ENCODE data around the gene CDIPT. TPM values are rescaled to one million over a fixed set of nuclear protein-coding genes. Genes with fewer than 3 reads are reported as not detected.

Gene CDIPT
- total RNA-seq, 1 donor from 2014 or later = 75.4 TPM

DNA sequence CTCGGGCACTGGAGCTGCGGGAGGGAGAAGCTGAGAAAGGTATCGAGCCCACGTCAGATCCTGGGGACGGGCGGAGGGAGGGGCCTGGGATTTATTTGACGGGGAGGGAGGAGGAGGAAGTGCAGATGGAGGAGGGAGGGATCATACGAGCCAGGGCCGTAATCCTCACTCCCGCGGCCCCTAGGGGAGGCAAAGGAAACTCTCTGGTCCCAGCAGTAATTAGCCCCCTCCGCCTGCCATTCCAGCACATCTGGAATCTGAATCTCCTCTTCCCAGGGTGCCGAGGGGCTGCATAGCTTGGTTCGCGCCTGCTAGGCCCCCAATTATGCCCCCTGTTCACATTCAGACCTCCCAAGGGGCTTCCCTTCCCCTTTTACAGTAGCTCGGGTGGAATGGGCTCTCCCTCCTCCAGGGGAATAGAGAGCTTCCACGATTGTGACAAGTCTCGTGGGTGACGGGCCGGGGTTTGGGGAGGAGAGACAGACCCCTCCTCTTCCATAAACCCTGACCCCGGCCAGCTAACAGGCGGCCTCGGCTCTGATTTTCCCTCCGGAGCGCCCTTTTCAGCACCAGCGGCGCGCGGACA is 36.6 kb upstream of the CDIPT start, which contains the start of gene SEZ6L2:
SEZ6L2 (minus strand) TSS at position 35 of the 586 bp plus-strand sequence. CDS start 531 bp downstream, outside the sequence.
- DNase-seq (peak; percentile 79), ATAC-seq (peak; percentile 86)
- intact Hi-C loops (cut with DNase I) = no loop called here
- Histone ChIP-seq H3K9me3 (no peaks in the 10 kb centered on the region), H3K36me3 (no peaks in the 10 kb centered on the region), H3K27me3 (ENCODE audit: low read depth) (peaks cover 24% of the 10 kb centered on the region), H3K4me3 (peak within 1 kb of the TSS; percentile 71), H3K4me1 (peaks cover 13% of the 10 kb centered on the region), H3K27ac (peak within 1 kb of the TSS; percentile 41)
- TF ChIP-seq, protein P1, sequence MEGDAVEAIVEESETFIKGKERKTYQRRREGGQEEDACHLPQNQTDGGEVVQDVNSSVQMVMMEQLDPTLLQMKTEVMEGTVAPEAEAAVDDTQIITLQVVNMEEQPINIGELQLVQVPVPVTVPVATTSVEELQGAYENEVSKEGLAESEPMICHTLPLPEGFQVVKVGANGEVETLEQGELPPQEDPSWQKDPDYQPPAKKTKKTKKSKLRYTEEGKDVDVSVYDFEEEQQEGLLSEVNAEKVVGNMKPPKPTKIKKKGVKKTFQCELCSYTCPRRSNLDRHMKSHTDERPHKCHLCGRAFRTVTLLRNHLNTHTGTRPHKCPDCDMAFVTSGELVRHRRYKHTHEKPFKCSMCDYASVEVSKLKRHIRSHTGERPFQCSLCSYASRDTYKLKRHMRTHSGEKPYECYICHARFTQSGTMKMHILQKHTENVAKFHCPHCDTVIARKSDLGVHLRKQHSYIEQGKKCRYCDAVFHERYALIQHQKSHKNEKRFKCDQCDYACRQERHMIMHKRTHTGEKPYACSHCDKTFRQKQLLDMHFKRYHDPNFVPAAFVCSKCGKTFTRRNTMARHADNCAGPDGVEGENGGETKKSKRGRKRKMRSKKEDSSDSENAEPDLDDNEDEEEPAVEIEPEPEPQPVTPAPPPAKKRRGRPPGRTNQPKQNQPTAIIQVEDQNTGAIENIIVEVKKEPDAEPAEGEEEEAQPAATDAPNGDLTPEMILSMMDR (IDR thresholded peaks at IDR 0.05) = no peak

- H3K27ac ChIP-seq = no peak overlapping the region
- intact Hi-C loops (cut with DNase I) = no loop called here
- peaks cover 13% of the 10 kb centered on the region for H3K4me1 ChIP-seq
- H3K4me3 ChIP-seq = peak overlapping the region; percentile 71
- DNase-seq (no peak), ATAC-seq (peak; percentile 61 to 69)
- TF ChIP-seq, protein P1 (IDR thresholded peaks at IDR 0.05) = no peak
- no peaks in the 10 kb centered on the region for H3K36me3 ChIP-seq
- peaks cover 24% of the 10 kb centered on the region for H3K27me3 ChIP-seq (ENCODE audit: low read depth)
- H3K9me3 ChIP-seq = no peaks in the 10 kb centered on the region
These were observed 35.9 kb upstream of the CDIPT start for GRCh38 chr16:29898804-29899515.

DNA sequence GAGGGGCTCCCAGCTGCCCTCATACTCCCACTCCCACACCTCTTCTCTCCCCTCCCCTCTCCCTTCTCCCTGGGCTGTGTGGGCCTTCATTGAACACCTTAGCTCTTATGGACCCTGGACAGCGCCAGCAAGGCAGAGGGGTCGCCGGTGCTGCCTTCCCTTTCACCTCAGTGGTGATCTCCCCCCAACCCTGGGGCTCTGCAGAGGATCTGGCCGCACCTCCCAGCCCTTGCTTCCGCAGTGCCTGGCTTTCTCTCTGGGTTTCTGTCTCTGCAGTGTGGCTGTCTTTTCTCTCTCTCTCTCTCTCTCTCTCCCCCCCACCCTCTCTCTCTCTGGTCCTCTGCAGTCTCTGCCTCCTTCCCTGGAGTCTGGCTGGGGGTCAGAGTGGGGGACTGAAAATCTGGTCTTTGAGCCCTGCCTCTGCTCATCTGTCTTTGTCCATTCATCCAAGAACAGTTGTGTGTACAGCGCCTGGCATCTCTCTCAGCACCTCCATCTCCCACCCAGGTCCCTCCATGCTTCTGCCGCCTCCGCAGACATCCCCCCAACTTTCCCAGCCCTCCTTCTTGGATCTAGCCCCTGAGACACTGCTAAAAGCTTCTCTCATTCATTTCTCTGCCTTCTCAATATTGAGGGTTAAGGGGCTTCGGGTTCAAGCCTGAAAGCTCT is 35.2 kb upstream of the CDIPT start:
- Histone ChIP-seq H3K27me3 (ENCODE audit: low read depth) (peaks cover 24% of the 10 kb centered on the region), H3K36me3 (no peaks in the 10 kb centered on the region), H3K27ac (no peak overlapping the region), H3K9me3 (no peaks in the 10 kb centered on the region), H3K4me1 (peaks cover 13% of the 10 kb centered on the region), H3K4me3 (peak overlapping the region; percentile 71)
- no peak for ATAC-seq
- TF ChIP-seq, protein P1 (IDR thresholded peaks at IDR 0.05) = no peak
- no peak for DNase-seq
- intact Hi-C loops (cut with DNase I) = no loop called here

DNA sequence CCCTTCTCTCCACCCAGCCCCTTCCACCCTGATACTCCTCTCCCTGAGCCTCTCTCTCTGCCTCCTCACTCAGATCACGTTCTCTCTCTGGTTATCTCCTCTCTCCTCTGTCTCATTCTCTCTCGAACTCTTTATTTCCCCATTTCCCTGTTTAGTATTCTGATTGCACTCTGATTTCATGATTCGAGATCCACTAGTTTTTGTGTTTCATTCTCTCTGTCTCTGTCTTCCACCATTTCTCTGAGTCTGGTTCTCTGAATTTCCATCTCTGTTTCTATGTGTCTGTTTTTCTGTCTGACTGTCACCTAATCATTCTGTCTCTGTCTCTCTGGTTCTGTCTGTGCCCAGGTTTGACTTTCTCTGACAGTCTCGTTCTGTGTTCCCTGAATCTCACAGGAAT is 34.3 kb upstream of the CDIPT start:
- intact Hi-C loops (cut with DNase I) = no loop called here

GRCh38 chr16:29896841-29897240 is 33.8 kb upstream of the CDIPT start:
- no peak for DNase-seq
- Histone ChIP-seq H3K9me3 (no peaks in the 10 kb centered on the region), H3K27ac (no peak overlapping the region), H3K36me3 (no peaks in the 10 kb centered on the region), H3K4me1 (peaks cover 13% of the 10 kb centered on the region), H3K27me3 (ENCODE audit: low read depth) (peaks cover 24% of the 10 kb centered on the region), H3K4me3 (no peak overlapping the region)
- intact Hi-C loops (cut with DNase I) = no loop called here
- no peak for ATAC-seq
- TF ChIP-seq, protein P1 (IDR thresholded peaks at IDR 0.05) = no peak

More for the DNA sequence above, 34.3 kb upstream of the CDIPT start:
- H3K27me3 ChIP-seq (ENCODE audit: low read depth) = peaks cover 24% of the 10 kb centered on the region
- no peaks in the 10 kb centered on the region for H3K36me3 ChIP-seq
- no peak for ATAC-seq
- TF ChIP-seq, protein P1 (IDR thresholded peaks at IDR 0.05) = no peak
- no peak overlapping the region for H3K4me3 ChIP-seq
- DNase-seq = no peak
- no peaks in the 10 kb centered on the region for H3K9me3 ChIP-seq
- H3K27ac ChIP-seq = no peak overlapping the region
- H3K4me1 ChIP-seq = peaks cover 13% of the 10 kb centered on the region
